ENCODE results near the gene GPX2. TPM values are rescaled to one million over a fixed set of nuclear protein-coding genes. Genes with fewer than 3 reads are reported as not detected.

The GPX2 gene
- total and polyA plus RNA-seq, 2 experiments from 2014 or later: 0.78 to 2.2 TPM

- H4K20me1 ChIP-seq (replicated peaks; ENCODE audit: insufficient read depth): peaks cover 6% of the 10 kb centered on the region; the same call in 1 of the 2 replicates
- DNase-seq (ENCODE audit: low spot score) (no peak), ATAC-seq (no peak)
- H3K4me3 ChIP-seq: no peak overlapping the region
- peaks cover 37% of the 10 kb centered on the region for H3K79me2 ChIP-seq (replicated peaks; ENCODE audit: insufficient read depth)
- no peaks in the 10 kb centered on the region for H3K9me2 ChIP-seq (ENCODE audit: insufficient read depth)
- Mint-ChIP-seq H3K27me3 (ENCODE audit: insufficient read depth, low read depth, poor library complexity) (peaks cover 9% of the 10 kb centered on the region), H3K27ac (no peak overlapping the region), H3K4me3 (no peak overlapping the region), H3K9me3 (no peaks in the 10 kb centered on the region), H3K36me3 (ENCODE audit: low read depth) (no peaks in the 10 kb centered on the region), H3K4me1 (peaks cover 6% of the 10 kb centered on the region)
- no peak overlapping the region for H2AFZ ChIP-seq
- no peak overlapping the region for H3K4me2 ChIP-seq
- H3F3A ChIP-seq (replicated peaks; ENCODE audit: low read depth): 0 out of 2 replicates have a peak, but pooled peaks cover 3% of the 10 kb centered on the region
- no peak overlapping the region for H3K27ac ChIP-seq (ENCODE audit: low read depth)
- peaks cover 11% of the 10 kb centered on the region for H3K4me1 ChIP-seq (ENCODE audit: insufficient read depth)
- TF ChIP-seq ZNF331 (CRISPR knock-in tag; IDR thresholded peaks at IDR 0.05; ENCODE audit: low read depth) (no peak), ZNF114 (CRISPR knock-in tag; IDR thresholded peaks at IDR 0.05) (no peak), POLR2AphosphoS5 (IDR thresholded peaks at IDR 0.05; ENCODE audit: low read depth) (no peak), JUNB (IDR thresholded peaks at IDR 0.05; ENCODE audit: unreplicated experiment) (no peak), ZNF462 (CRISPR knock-in tag; IDR thresholded peaks at IDR 0.05) (no peak), REST (IDR thresholded peaks at IDR 0.05; ENCODE audit: unreplicated experiment) (no peak), STAT1 (IDR thresholded peaks at IDR 0.05; ENCODE audit: unreplicated experiment) (no peak), EZH2phosphoT487 (IDR thresholded peaks at IDR 0.05; ENCODE audit: unreplicated experiment) (no peak)
- no peaks in the 10 kb centered on the region for H3K36me3 ChIP-seq (ENCODE audit: insufficient read depth)
- H3K27me3 ChIP-seq (ENCODE audit: insufficient read depth): peaks cover 2% of the 10 kb centered on the region; the same call in 1 of the 2 replicates
Measured at GRCh38 chr14:64990939-64991338, 48.4 kb upstream of the GPX2 start.

All from GM23338 (cell line).